Prostate gland (tissue), 2 donors: ENCODE data around the gene SOCS6.

Experiments
- POLR2A ChIP-seq: fragments of 450-650 bp; IDR thresholded peaks from one replicate; pipeline ENCODE4 v1.6.1; 2016; ENCODE audit warnings: antibody characterized with exemption, mild to moderate bottlenecking
- POLR2AphosphoS5 ChIP-seq: sonication (generic); formaldehyde crosslinking; IDR thresholded peaks from one replicate; pipeline ENCODE4 v1.6.1; 2017; ENCODE audit warnings: antibody characterized with exemption
- TF ChIP-seq, protein P1 (sequence below), 4 experiments: fragments of 200-600 bp in 2 of 4; fragments of 450-650 bp in 2 of 4; sonication (generic) in 2 of 4; IDR thresholded peaks; 1 replicate in 3 of 4; 2 replicates in 1 of 4; pipeline ENCODE4 v1.5.1; 2016 to 2019; ENCODE audit warnings: antibody characterized with exemption in 4 of 4, mild to moderate bottlenecking in 2 of 4, moderate library complexity in 2 of 4

GRCh38 chr18:70349316-70349715, 60.5 kb downstream of the SOCS6 start:
- TF ChIP-seq POLR2A = no peak
- TF ChIP-seq, protein P1, sequence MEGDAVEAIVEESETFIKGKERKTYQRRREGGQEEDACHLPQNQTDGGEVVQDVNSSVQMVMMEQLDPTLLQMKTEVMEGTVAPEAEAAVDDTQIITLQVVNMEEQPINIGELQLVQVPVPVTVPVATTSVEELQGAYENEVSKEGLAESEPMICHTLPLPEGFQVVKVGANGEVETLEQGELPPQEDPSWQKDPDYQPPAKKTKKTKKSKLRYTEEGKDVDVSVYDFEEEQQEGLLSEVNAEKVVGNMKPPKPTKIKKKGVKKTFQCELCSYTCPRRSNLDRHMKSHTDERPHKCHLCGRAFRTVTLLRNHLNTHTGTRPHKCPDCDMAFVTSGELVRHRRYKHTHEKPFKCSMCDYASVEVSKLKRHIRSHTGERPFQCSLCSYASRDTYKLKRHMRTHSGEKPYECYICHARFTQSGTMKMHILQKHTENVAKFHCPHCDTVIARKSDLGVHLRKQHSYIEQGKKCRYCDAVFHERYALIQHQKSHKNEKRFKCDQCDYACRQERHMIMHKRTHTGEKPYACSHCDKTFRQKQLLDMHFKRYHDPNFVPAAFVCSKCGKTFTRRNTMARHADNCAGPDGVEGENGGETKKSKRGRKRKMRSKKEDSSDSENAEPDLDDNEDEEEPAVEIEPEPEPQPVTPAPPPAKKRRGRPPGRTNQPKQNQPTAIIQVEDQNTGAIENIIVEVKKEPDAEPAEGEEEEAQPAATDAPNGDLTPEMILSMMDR (IDR thresholded peaks at IDR 0.05) = no peak
- TF ChIP-seq POLR2AphosphoS5 = no peak
